GM12878 (cell line): ENCODE measurements around the gene CCDC197. TPM values are rescaled to one million over a fixed set of nuclear protein-coding genes. Genes with fewer than 3 reads are reported as not detected.

Experiments used
- ATAC-seq: fragments of 200-7000 bp; cut with Tn5 transposase; 3 replicates; pipeline ENCODE4 v1.9.1; 2020; ENCODE audit warnings: mild to moderate bottlenecking, moderate library complexity
- BruUV-seq: library from RNA; stranded (reverse); fragments of 400-500 nt; replicated peaks from 2 replicates; lab custom pipeline; 2021; lab: Mats Ljungman, UMichigan
- CTCF ChIA-PET: fragments of 300-600 bp; sonication (Branson Sonifier 250); formaldehyde crosslinking; extraction: SDS; loops from one replicate; lab custom pipeline; 2021; ENCODE audit warnings: inconsistent platforms; lab: Yijun Ruan, JAX
- POLR2A ChIA-PET: fragments of 350-600 bp; formaldehyde crosslinking; extraction: SDS; loops from one replicate; lab custom pipeline; 2021; ENCODE audit warnings: inconsistent platforms; lab: Charles Lee
- RAD21 ChIA-PET: fragments of 300-600 bp; sonication (Branson Sonifier 250); formaldehyde crosslinking; loops from one replicate; lab custom pipeline; 2023; ENCODE audit warnings: antibody characterized with exemption; ENCODE audit not compliant: unreplicated experiment; lab: Charles Lee
- SMC1A ChIA-PET: fragments of 300-600 bp; sonication (Branson Sonifier 250); formaldehyde crosslinking; loops from one replicate; lab custom pipeline; 2023; ENCODE audit not compliant: unreplicated experiment, uncharacterized antibody; lab: Charles Lee
- DNase-seq: peaks from one replicate; pipeline ENCODE4 v3.0.0-alpha.2; 2011; ENCODE audit warnings: low read depth, low spot score
- FAIRE-seq: peaks from 3 replicates; lab custom pipeline; 2011; peaks lifted over from hg19 to GRCh38; lab: Jason Lieb, UNC
- H2AFZ ChIP-seq: 2 replicates; pipeline ENCODE4 v1.6.0; 2011; ENCODE audit warnings: low read depth, low read length, control low read depth; ENCODE audit not compliant: control insufficient read depth
- H3K27ac ChIP-seq: 2 replicates; pipeline ENCODE4 v1.5.1; 2011; ENCODE audit warnings: control low read depth; ENCODE audit not compliant: control insufficient read depth, insufficient read depth
- H3K27me3 ChIP-seq, 2 experiments: replicated peaks in 1 of 2; 2 replicates each; pipeline versions ENCODE4 v1.6.0 to v1.6.1; 2011; ENCODE audit warnings: low read length in 1 of 2; ENCODE audit not compliant: control insufficient read depth in 2 of 2, insufficient read depth in 2 of 2
- H3K36me3 ChIP-seq, 2 experiments: 2 replicates each; pipeline ENCODE4 v1.5.1; 2011; ENCODE audit warnings: low read length in 1 of 2; ENCODE audit not compliant: control insufficient read depth in 2 of 2, insufficient read depth in 2 of 2
- H3K4me1 ChIP-seq: 2 replicates; pipeline ENCODE4 v1.6.1; 2011; ENCODE audit warnings: mild to moderate bottlenecking, low read length, moderate library complexity, mixed read lengths; ENCODE audit not compliant: control insufficient read depth, insufficient read depth
- H3K4me2 ChIP-seq: 2 replicates; pipeline ENCODE4 v1.6.0; 2011; ENCODE audit warnings: control low read depth; ENCODE audit not compliant: control insufficient read depth, insufficient read depth
- H3K4me3 ChIP-seq: fragments of 200-600 bp; sonication (generic); 2 replicates; pipeline ENCODE4 v1.5.1; 2016
- H3K79me2 ChIP-seq: 2 replicates; pipeline ENCODE4 v1.6.0; 2011; ENCODE audit warnings: low read length; ENCODE audit not compliant: control insufficient read depth, insufficient read depth
- H3K9ac ChIP-seq: 2 replicates; pipeline ENCODE4 v1.8.0; 2011; ENCODE audit warnings: low read length, control low read depth, mixed read lengths; ENCODE audit not compliant: control insufficient read depth, insufficient read depth
- H3K9me3 ChIP-seq: replicated peaks from 3 replicates; pipeline ENCODE4 v1.5.1; 2011; ENCODE audit warnings: mild to moderate bottlenecking, low read length; ENCODE audit not compliant: control insufficient read depth, insufficient read depth
- H4K20me1 ChIP-seq: 2 replicates; pipeline ENCODE4 v1.6.0; 2011; ENCODE audit not compliant: control insufficient read depth, insufficient read depth
- BACH1 ChIP-seq: fragments of 450-650 bp; IDR thresholded peaks from 2 replicates; pipeline ENCODE4 v1.6.1; 2017; ENCODE audit warnings: mild to moderate bottlenecking, borderline replicate concordance
- BMI1 ChIP-seq: fragments of 450-650 bp; IDR thresholded peaks from 2 replicates; pipeline ENCODE4 v1.6.1; 2016; ENCODE audit warnings: mild to moderate bottlenecking, moderate library complexity, borderline replicate concordance
- EED ChIP-seq: sonication (generic); IDR thresholded peaks from 2 replicates; pipeline ENCODE4 v1.6.1; 2016; ENCODE audit warnings: antibody characterized with exemption, low read depth
- POLR2AphosphoS5 ChIP-seq: IDR thresholded peaks from 2 replicates; pipeline ENCODE4 v1.6.1; 2011; ENCODE audit warnings: mild to moderate bottlenecking, low read length, inconsistent platforms
- SIN3A ChIP-seq: IDR thresholded peaks from 2 replicates; pipeline ENCODE4 v1.6.1; 2012; ENCODE audit warnings: low read depth, low read length, improper control_type of control experiment
- SIX5 ChIP-seq: IDR thresholded peaks from 2 replicates; pipeline ENCODE4 v1.6.1; 2011; ENCODE audit warnings: mild to moderate bottlenecking, low read depth, low read length, moderate library complexity; ENCODE audit not compliant: severe bottlenecking
- SMAD5 ChIP-seq: IDR thresholded peaks from 2 replicates; pipeline ENCODE4 v1.6.1; 2016; ENCODE audit warnings: antibody characterized with exemption, low read depth
- SMARCA5 ChIP-seq: fragments of 450-650 bp; IDR thresholded peaks from 2 replicates; pipeline ENCODE4 v1.6.1; 2017; ENCODE audit warnings: mild to moderate bottlenecking
- STAT1 ChIP-seq: fragments of 450-650 bp; conservative IDR thresholded peaks from 2 replicates; pipeline ENCODE4 v1.6.1; 2014; ENCODE audit warnings: antibody characterized with exemption, mild to moderate bottlenecking
- SUZ12 ChIP-seq: fragments of 200-600 bp; sonication (generic); IDR thresholded peaks from one replicate; pipeline ENCODE4 v1.6.1; 2018; ENCODE audit warnings: antibody characterized with exemption, mild to moderate bottlenecking; ENCODE audit not compliant: unreplicated experiment
- TARDBP ChIP-seq: IDR thresholded peaks from 2 replicates; pipeline ENCODE4 v1.6.1; 2016; ENCODE audit warnings: borderline replicate concordance
- TCF12 ChIP-seq: IDR thresholded peaks from 2 replicates; pipeline ENCODE4 v1.6.1; 2011; ENCODE audit warnings: low read depth, mild to moderate bottlenecking, low read length
- ZNF24 ChIP-seq: fragments of 450-650 bp; IDR thresholded peaks from 2 replicates; pipeline ENCODE4 v1.6.1; 2017; ENCODE audit warnings: antibody characterized with exemption, mild to moderate bottlenecking
- ZNF687 ChIP-seq: fragments of 450-650 bp; IDR thresholded peaks from 2 replicates; pipeline ENCODE4 v1.6.1; 2017; ENCODE audit warnings: mild to moderate bottlenecking, moderate library complexity
- in situ Hi-C: fragments of 300-500 bp; cut with MboI; formaldehyde crosslinking; loops from 9 replicates; pipeline ENCODE4 v1.14.3; 2018; ENCODE audit warnings: mixed read lengths
- intact Hi-C: fragments of 100-400 bp; cut with micrococcal nuclease; formaldehyde crosslinking; loops from one replicate; pipeline ENCODE4 v1.14.2; 2022; ENCODE audit not compliant: unreplicated experiment
- polyA plus RNA-seq, 11 experiments: library from polyadenylated mRNA; depleted of rRNA in 4 of 11; unstranded in 6 of 11; stranded (reverse) in 5 of 11; fragments of >200 nt; fragmentation: Nextera tagmentation in 4 of 11; fragmentation: Illumina TruSeq in 1 of 11; extraction: Ambion mirVana in 4 of 11; extraction: Trizol in 1 of 11; gene quantifications; 1 replicate in 1 of 11; 2 replicates in 10 of 11; pipeline versions ENCODE4 v1.2.1 to v1.2.3, GENCODE V29; 2011 to 2016; ENCODE audit warnings: inconsistent platforms in 2 of 11, missing spikeins in 2 of 11, low read depth in 1 of 11
- total RNA-seq, 4 experiments: library from RNA; depleted of rRNA in 3 of 4; stranded (reverse); fragments of >200 nt in 3 of 4; fragmentation: Illumina TruSeq in 1 of 4; extraction: Trizol in 1 of 4; gene quantifications; 2 replicates each; pipeline versions ENCODE4 v1.2.1 to v1.2.3, GENCODE V29; 2013 to 2021

Gene CCDC197
- total and polyA plus RNA-seq, 10 of the 15 experiments (the other 5 are each of a cell fraction or from before 2014, with no cell fraction given), result 0.12 TPM; not detected in 9

GRCh38 chr14:93959239-93960107, 37.6 kb upstream of the CCDC197 start (continued):
- TF ChIP-seq BACH1, result peak; percentile 93; the same call in 1 of the 2 replicates
- TF ChIP-seq ZNF24, result peak; percentile 54; the same call in 1 of the 2 replicates
- peak; percentile 93 for TF ChIP-seq SMAD5
- TF ChIP-seq TARDBP, result peak; percentile 85
- TF ChIP-seq SIX5, result no peak
- TF ChIP-seq STAT1, result no peak

GRCh38 chr14:93960108-93960475, 37.0 kb upstream of the CCDC197 start:
- ATAC-seq, result no peak
- in situ Hi-C loops (loop anchor here (25.0 kb wide), 2 partner anchors 1198 to 1702 kb away; no protein-coding TSS in a partner anchor), intact Hi-C loops (no loop called here)
- no peaks in the 10 kb centered on the region; the same call in 1 of the 2 replicates for H3K79me2 ChIP-seq
- no peak for FAIRE-seq
- no peak overlapping the region for H2AFZ ChIP-seq
- RAD21 ChIA-PET, result interaction anchor here (1.1 to 15.3 kb wide), 6 partner anchors 15 to 49 kb away, joined by 4 to 324 read pairs (median 29); partner anchors contain the start of gene ASB2
- peak; percentile 24; the same call in 1 of the 2 replicates for TF ChIP-seq ZNF687
- TF ChIP-seq SIN3A, result no peak
- TF ChIP-seq TCF12, result 0 out of 2 replicates have a peak, but pooled peaks have one; percentile 7
- TF ChIP-seq POLR2AphosphoS5, result peak; percentile 13; the same call in 1 of the 2 replicates
- TF ChIP-seq SMARCA5, result peak; percentile 62; the same call in 1 of the 2 replicates
- TF ChIP-seq SUZ12, result no peak
- TF ChIP-seq EED, result no peak
- no peak for TF ChIP-seq BMI1
- DNase-seq, result no peak
- H3K9ac ChIP-seq, result peak overlapping the region; percentile 64; the same call in 1 of the 2 replicates
- SMC1A ChIA-PET, result interaction anchor here (0.9 to 19.5 kb wide), 6 partner anchors 13 to 51 kb away, joined by 3 to 409 read pairs (median 25); partner anchors contain the start of gene ASB2
- no peaks in the 10 kb centered on the region for H4K20me1 ChIP-seq
- no peaks in the 10 kb centered on the region for H3K27me3 ChIP-seq
- peaks cover 95% of the 10 kb centered on the region for H3K4me1 ChIP-seq
- H3K9me3 ChIP-seq, result no peaks in the 10 kb centered on the region
- CTCF ChIA-PET, result interaction anchor here (1.1 to 6.6 kb wide), 8 partner anchors 8 to 51 kb away, joined by 3 to 73 read pairs (median 12); partner anchors contain the start of gene ASB2
- POLR2A ChIA-PET, result interaction anchor here (0.7 to 7.8 kb wide), 10 partner anchors 10 to 52 kb away, joined by 3 to 128 read pairs (median 8); partner anchors contain the start of gene ASB2
- peak overlapping the region; percentile 78 for H3K4me2 ChIP-seq
- no peaks in the 10 kb centered on the region for H3K36me3 ChIP-seq
- H3K27ac ChIP-seq, result peak overlapping the region; percentile 90
- H3K4me3 ChIP-seq, result peak overlapping the region; percentile 25; the same call in 1 of the 2 replicates
- TSS peak; percentile 57 for BruUV-seq
